Measurements from ENCODE around the gene ALG3.

GRCh38 chr3:184282941-184283340 is 34.2 kb upstream of the ALG3 start:
- TF ChIP-seq CTCF (IDR thresholded peaks at IDR 0.05), result no peak
- TF ChIP-seq POLR2A (IDR thresholded peaks at IDR 0.05), result no peak

All from esophagus squamous epithelium (tissue), 4 donors.